IMR-90 (cell line): ENCODE data around the gene STAT1. TPM values are rescaled to one million over a fixed set of nuclear protein-coding genes. Genes with fewer than 3 reads are reported as not detected.

Source experiments
- ATAC-seq: fragments of 200-7000 bp; cut with Tn5 transposase; 2 replicates; pipeline ENCODE4 v1.9.1; 2020; ENCODE audit warnings: low read depth, mild to moderate bottlenecking, moderate library complexity
- BruUV-seq: library from RNA; stranded (reverse); fragments of 400-500 nt; replicated peaks from 2 replicates; lab custom pipeline; 2021; lab: Mats Ljungman, UMichigan
- CTCF ChIA-PET: fragments of 300-600 bp; formaldehyde crosslinking; extraction: SDS; loops from one replicate; lab custom pipeline; 2021; ENCODE audit warnings: antibody characterized with exemption; lab: Yijun Ruan, JAX
- POLR2A ChIA-PET: fragments of 300-600 bp; sonication (Branson Sonifier 250); formaldehyde crosslinking; loops from one replicate; lab custom pipeline; 2022; ENCODE audit warnings: antibody characterized with exemption; ENCODE audit not compliant: unreplicated experiment; lab: Charles Lee
- DNase-seq: peaks from one replicate; pipeline ENCODE4 v3.0.0; 2013
- H2AFZ ChIP-seq: replicated peaks from 2 replicates; pipeline ENCODE3; 2013; ENCODE audit warnings: low read length, mild to moderate bottlenecking; ENCODE audit not compliant: poor library complexity
- H2AK5ac ChIP-seq: 2 replicates; pipeline ENCODE4 v1.6.1; 2013; ENCODE audit warnings: low read depth, low read length, inconsistent platforms
- H2AK9ac ChIP-seq: replicated peaks from 2 replicates; pipeline ENCODE3; 2013; ENCODE audit warnings: mild to moderate bottlenecking, low read depth, low read length, moderate library complexity; ENCODE audit not compliant: poor library complexity
- H2BK120ac ChIP-seq: 2 replicates; pipeline ENCODE4 v1.6.1; 2013; ENCODE audit warnings: low read depth, low read length, inconsistent platforms
- H2BK15ac ChIP-seq: 3 replicates; pipeline ENCODE4 v1.6.1; 2013; ENCODE audit warnings: low read depth, low read length, inconsistent platforms
- H2BK20ac ChIP-seq: 2 replicates; pipeline ENCODE4 v1.6.1; 2013; ENCODE audit warnings: low read depth, mild to moderate bottlenecking, inconsistent platforms, low read length, moderate library complexity
- H2BK5ac ChIP-seq: 2 replicates; pipeline ENCODE4 v1.6.1; 2013; ENCODE audit warnings: mild to moderate bottlenecking, low read depth, low read length, inconsistent platforms; ENCODE audit not compliant: poor library complexity, severe bottlenecking
- H3K14ac ChIP-seq: replicated peaks from 2 replicates; pipeline ENCODE4 v1.6.1; 2013; ENCODE audit warnings: low read depth, low read length, inconsistent platforms
- H3K18ac ChIP-seq: 2 replicates; pipeline ENCODE4 v1.6.1; 2013; ENCODE audit warnings: low read depth, low read length, control low read depth
- H3K23ac ChIP-seq: 2 replicates; pipeline ENCODE4 v1.6.1; 2013; ENCODE audit warnings: low read depth, low read length, inconsistent platforms
- H3K27ac ChIP-seq: 2 replicates; pipeline ENCODE4 v1.5.1; 2013; ENCODE audit warnings: mild to moderate bottlenecking, control low read depth, low read length; ENCODE audit not compliant: insufficient read depth
- H3K27me3 ChIP-seq: 2 replicates; pipeline ENCODE4 v1.6.1; 2013; ENCODE audit warnings: low read length; ENCODE audit not compliant: control insufficient read depth, insufficient read depth
- H3K36me3 ChIP-seq: 2 replicates; pipeline ENCODE4 v1.6.1; 2013; ENCODE audit warnings: low read length, mixed read lengths; ENCODE audit not compliant: control insufficient read depth, insufficient read depth
- H3K4ac ChIP-seq: 2 replicates; pipeline ENCODE4 v1.6.1; 2013; ENCODE audit warnings: low read depth, low read length, inconsistent platforms
- H3K4me1 ChIP-seq: 2 replicates; pipeline ENCODE4 v1.6.1; 2013; ENCODE audit warnings: low read length, mixed read lengths; ENCODE audit not compliant: control insufficient read depth, insufficient read depth
- H3K4me2 ChIP-seq: 2 replicates; pipeline ENCODE4 v1.6.1; 2013; ENCODE audit warnings: low read depth, mild to moderate bottlenecking, control low read depth, low read length, moderate library complexity
- H3K4me3 ChIP-seq: 2 replicates; pipeline ENCODE4 v1.5.1; 2013; ENCODE audit warnings: low read depth, mild to moderate bottlenecking, control low read depth, low read length, moderate library complexity; ENCODE audit not compliant: insufficient read depth
- H3K56ac ChIP-seq: 2 replicates; pipeline ENCODE4 v1.6.1; 2013; ENCODE audit warnings: low read length, inconsistent platforms; ENCODE audit not compliant: insufficient read depth; ENCODE audit errors: extremely low read depth
- H3K79me1 ChIP-seq, 2 experiments: 2 replicates each; pipeline ENCODE4 v1.6.1; 2013; ENCODE audit warnings: low read length in 2 of 2, inconsistent platforms in 1 of 2, low read depth in 1 of 2
- H3K9ac ChIP-seq: 2 replicates; pipeline ENCODE4 v1.6.1; 2013; ENCODE audit warnings: low read depth, low read length, control low read depth
- H3K9me1 ChIP-seq: 2 replicates; pipeline ENCODE4 v1.6.1; 2013; ENCODE audit warnings: low read length, inconsistent platforms; ENCODE audit not compliant: insufficient read depth
- H3K9me3 ChIP-seq: 2 replicates; pipeline ENCODE4 v1.6.1; 2013; ENCODE audit warnings: low read length; ENCODE audit not compliant: control insufficient read depth, insufficient read depth
- H4K20me1 ChIP-seq: 2 replicates; pipeline ENCODE4 v1.6.1; 2013; ENCODE audit warnings: low read length, inconsistent platforms; ENCODE audit not compliant: insufficient read depth
- H4K5ac ChIP-seq: 2 replicates; pipeline ENCODE4 v1.6.1; 2013; ENCODE audit warnings: mild to moderate bottlenecking, low read depth, low read length, control low read depth
- H4K8ac ChIP-seq, 2 experiments: 2 replicates each; pipeline ENCODE4 v1.6.1; 2013; ENCODE audit warnings: low read depth in 2 of 2, low read length in 2 of 2, control low read depth in 1 of 2, inconsistent platforms in 1 of 2
- H4K91ac ChIP-seq: 2 replicates; pipeline ENCODE4 v1.6.1; 2013; ENCODE audit warnings: low read depth, low read length, inconsistent platforms; ENCODE audit not compliant: insufficient read depth
- BHLHE40 ChIP-seq: fragments of 150-350 bp; IDR thresholded peaks from 2 replicates; pipeline ENCODE4 v1.6.1; 2016; ENCODE audit warnings: mild to moderate bottlenecking, low read depth, low read length
- CEBPB ChIP-seq: IDR thresholded peaks from 2 replicates; pipeline ENCODE4 v1.6.1; 2012; ENCODE audit warnings: low read depth, low read length, improper control_type of control experiment
- CHD1 ChIP-seq: IDR thresholded peaks from 2 replicates; pipeline ENCODE4 v1.6.1; 2012; ENCODE audit warnings: low read depth, low read length, improper control_type of control experiment
- CTCF ChIP-seq: conservative IDR thresholded peaks from 2 replicates; pipeline ENCODE4 v1.5.1; 2012; ENCODE audit warnings: mild to moderate bottlenecking, low read depth, low read length, improper control_type of control experiment
- FOS ChIP-seq: fragments of 150-350 bp; IDR thresholded peaks from 2 replicates; pipeline ENCODE4 v1.6.1; 2016; ENCODE audit warnings: low read depth, low read length
- MAFK ChIP-seq: IDR thresholded peaks from 2 replicates; pipeline ENCODE4 v1.6.1; 2012; ENCODE audit warnings: low read depth, low read length, improper control_type of control experiment
- MAZ ChIP-seq: IDR thresholded peaks from 2 replicates; pipeline ENCODE4 v1.6.1; 2012; ENCODE audit warnings: low read depth, mild to moderate bottlenecking, low read length, improper control_type of control experiment, moderate library complexity, borderline replicate concordance
- MXI1 ChIP-seq: IDR thresholded peaks from 2 replicates; pipeline ENCODE4 v1.6.1; 2012; ENCODE audit warnings: low read depth, mild to moderate bottlenecking, low read length, moderate library complexity, borderline replicate concordance
- NFE2L2 ChIP-seq: fragments of 150-350 bp; IDR thresholded peaks from 2 replicates; pipeline ENCODE4 v1.6.1; 2016; ENCODE audit warnings: low read depth, mild to moderate bottlenecking, low read length
- POLR2A ChIP-seq: IDR thresholded peaks from 2 replicates; pipeline ENCODE4 v1.6.1; 2012; ENCODE audit warnings: mild to moderate bottlenecking, low read depth, low read length
- RAD21 ChIP-seq: IDR thresholded peaks from 2 replicates; pipeline ENCODE4 v1.6.1; 2012; ENCODE audit warnings: low read length, improper control_type of control experiment
- RCOR1 ChIP-seq: IDR thresholded peaks from 2 replicates; pipeline ENCODE4 v1.6.1; 2012; ENCODE audit warnings: mild to moderate bottlenecking, low read length, improper control_type of control experiment; ENCODE audit not compliant: insufficient replicate concordance
- RFX5 ChIP-seq: IDR thresholded peaks from 2 replicates; pipeline ENCODE4 v1.8.0; 2012; ENCODE audit warnings: low read depth, mild to moderate bottlenecking, low read length, moderate library complexity
- SMC3 ChIP-seq: fragments of 150-350 bp; IDR thresholded peaks from 2 replicates; pipeline ENCODE4 v1.6.1; 2016; ENCODE audit warnings: low read depth, mild to moderate bottlenecking, antibody characterized with exemption, low read length, moderate library complexity
- WGBS, 2 experiments: methylation state at CpG; one replicate each; pipeline versions ENCODE4 v1.1.5 to v1.1.7; 2013; ENCODE audit warnings: missing lambda C conversion rate in 2 of 2; ENCODE audit not compliant: insufficient read length in 1 of 2; ENCODE audit errors: extremely low coverage in 2 of 2; 5-methylcytosine and 5-hydroxymethylcytosine counted together
- dilution Hi-C: fragments of 300-500 bp; cut with HindIII; formaldehyde crosslinking; loops from one replicate; pipeline ENCODE4 v1.14.3; 2018; ENCODE audit warnings: low sequenced_read_pairs; ENCODE audit not compliant: unreplicated experiment
- in situ Hi-C: fragments of 300-500 bp; cut with MboI; formaldehyde crosslinking; loops from 3 replicates; pipeline ENCODE4 v1.14.3; 2019; ENCODE audit warnings: low sequenced_read_pairs, inconsistent platforms, mixed read lengths
- intact Hi-C: fragments of 100-400 bp; cut with micrococcal nuclease; formaldehyde crosslinking; loops from 2 replicates; pipeline ENCODE4 v1.10.0; 2022
- polyA plus RNA-seq, 3 experiments: library from polyadenylated mRNA; depleted of rRNA; stranded (reverse); fragments of >200 nt; gene quantifications; 2 replicates each; pipeline ENCODE4 v1.2.3, GENCODE V29; 2012; ENCODE audit warnings: low replicate concordance in 1 of 3
- total RNA-seq: library from RNA; depleted of rRNA; stranded (reverse); fragments of >200 nt; gene quantifications from 2 replicates; pipeline ENCODE4 v1.2.3, GENCODE V29; 2012
- TF ChIP-seq, protein P1 (sequence below): fragments of 150-350 bp; IDR thresholded peaks from 2 replicates; pipeline ENCODE4 v1.6.1; 2017; ENCODE audit warnings: mild to moderate bottlenecking, antibody characterized with exemption, low read length, low read depth

STAT1 gene
- total and polyA plus RNA-seq, 2 of the 4 experiments (the other 2 are of a cell fraction) = 43.2 to 67.9 TPM

DNA sequence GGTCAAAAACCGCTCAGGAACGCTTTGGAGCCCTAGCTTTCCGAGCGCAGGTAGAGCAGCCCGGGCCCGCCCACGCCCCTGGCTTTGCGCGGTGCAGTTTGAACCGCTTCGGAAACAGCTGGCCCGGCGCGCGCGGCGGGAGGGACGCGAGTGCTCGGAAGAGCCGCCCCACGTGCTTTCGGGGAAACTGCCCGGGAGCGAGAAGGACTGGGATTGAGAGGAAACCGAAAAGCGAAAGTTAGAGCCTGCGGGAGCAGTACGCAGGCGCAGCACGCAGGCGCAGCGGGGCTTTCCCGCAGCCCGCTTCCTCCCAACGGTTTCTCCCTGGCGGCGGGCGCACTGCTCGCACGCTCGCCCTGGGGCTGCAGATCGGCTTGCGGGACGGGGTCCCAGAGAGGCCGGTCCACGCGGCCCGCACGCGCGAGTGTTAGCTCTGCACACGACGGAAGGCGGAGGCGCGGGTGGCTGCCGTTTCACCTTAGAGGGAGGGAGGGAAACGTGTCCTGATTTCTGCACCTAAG lies 6.3 kb upstream of the STAT1 start:
- peak overlapping the region; percentile 56 for H2AFZ ChIP-seq
- H3K23ac ChIP-seq = peak overlapping the region; percentile 100
- peak overlapping the region; percentile 61 for H3K4me3 ChIP-seq
- H3K18ac ChIP-seq = peak overlapping the region; percentile 92
- intact Hi-C loops (loop anchor here (2.0 kb wide), 1 partner anchor 29 kb away; no protein-coding TSS in a partner anchor), in situ Hi-C loops (no loop called here), dilution Hi-C loops (no loop called here)
- H2BK20ac ChIP-seq = peak overlapping the region; percentile 93
- H4K20me1 ChIP-seq = no peaks in the 10 kb centered on the region
- POLR2A ChIA-PET = interaction anchor here (0.8 to 0.9 kb wide), 2 partner anchors 8 to 9 kb away, joined by 4 read pairs; no protein-coding TSS in a partner anchor
- H3K27me3 ChIP-seq = no peaks in the 10 kb centered on the region
- H4K8ac ChIP-seq = peak overlapping the region; percentile 95 to 98
- BruUV-seq = no TSS peak
- H3K4me1 ChIP-seq = peaks cover 14% of the 10 kb centered on the region
- peaks cover 6 to 25% of the 10 kb centered on the region in 2 experiments; a peak in 3 of 4 replicates for H3K79me1 ChIP-seq
- H3K36me3 ChIP-seq = no peaks in the 10 kb centered on the region
- peak overlapping the region; percentile 96 for H2AK9ac ChIP-seq
- CTCF ChIA-PET = no interaction called here
- peak overlapping the region; percentile 100 for H3K56ac ChIP-seq
- DNase-seq (peak; percentile 97), ATAC-seq (peak; percentile 92)
- peak overlapping the region; percentile 91 for H3K4me2 ChIP-seq
- peak overlapping the region; percentile 99 for H4K91ac ChIP-seq
- no peaks in the 10 kb centered on the region for H3K9me3 ChIP-seq
- H2BK5ac ChIP-seq = peak overlapping the region; percentile 97
- H3K27ac ChIP-seq = peak overlapping the region; percentile 98
- peak overlapping the region; percentile 100 for H3K14ac ChIP-seq
- peak overlapping the region; percentile 99 for H3K4ac ChIP-seq
- H2BK120ac ChIP-seq = peak overlapping the region; percentile 92
- no CpG with 5 or more reads among the region's 59 CpGs for WGBS, 2 experiments
- peak overlapping the region; percentile 92 for H4K5ac ChIP-seq
- H2AK5ac ChIP-seq = peak overlapping the region; percentile 97
- H3K9me1 ChIP-seq = peaks cover 12% of the 10 kb centered on the region
- H3K9ac ChIP-seq = peak overlapping the region; percentile 97
- peak overlapping the region; percentile 75; the same call in 2 of the 3 replicates for H2BK15ac ChIP-seq
- TF ChIP-seq BHLHE40 (peak; percentile 87), SMC3 (0 out of 2 replicates have a peak, but pooled peaks have one; percentile 8), RFX5 (no peak), RAD21 (peak; percentile 22; the same call in 1 of the 2 replicates), MAFK (no peak), MXI1 (peak; percentile 98), CEBPB (no peak), NFE2L2 (peak; percentile 43; the same call in 1 of the 2 replicates), CHD1 (no peak; the same call in 1 of the 2 replicates), POLR2A (peak; percentile 85), FOS (no peak; the same call in 1 of the 2 replicates), MAZ (peak; percentile 83), CTCF (no peak), RCOR1 (peak; percentile 84)
- TF ChIP-seq, protein P1, sequence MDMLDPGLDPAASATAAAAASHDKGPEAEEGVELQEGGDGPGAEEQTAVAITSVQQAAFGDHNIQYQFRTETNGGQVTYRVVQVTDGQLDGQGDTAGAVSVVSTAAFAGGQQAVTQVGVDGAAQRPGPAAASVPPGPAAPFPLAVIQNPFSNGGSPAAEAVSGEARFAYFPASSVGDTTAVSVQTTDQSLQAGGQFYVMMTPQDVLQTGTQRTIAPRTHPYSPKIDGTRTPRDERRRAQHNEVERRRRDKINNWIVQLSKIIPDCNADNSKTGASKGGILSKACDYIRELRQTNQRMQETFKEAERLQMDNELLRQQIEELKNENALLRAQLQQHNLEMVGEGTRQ = peak; percentile 94
